ENCODE results near the gene BSND.
"Not testable (repeated sequence)": the region's sequence is repeated elsewhere in the genome, so short reads cannot be mapped to it uniquely, and the experiment has no call there.

BSND gene

GRCh38 chr1:54998677-54999076 is at the start of gene BSND:
Gene BSND, plus strand, starts transcription at chr1:54998933. Its CDS starts 254 bp downstream, at chr1:54999187.
- no peak for DNase-seq

GRCh38 chr1:54949053-54949452 is 49.7 kb upstream of the BSND start:
- no peak for DNase-seq

GRCh38 chr1:54950006-54950368 is 48.7 kb upstream of the BSND start:
- DNase-seq: no peak

- DNase-seq: no peak
These were observed 48.2 kb upstream of the BSND start for GRCh38 chr1:54950369-54951163.

GRCh38 chr1:54951810-54952226 is 46.9 kb upstream of the BSND start:
- no peak for DNase-seq

GRCh38 chr1:54952950-54953718 is 45.6 kb upstream of the BSND start:
- DNase-seq: no peak

- no peak for DNase-seq
These were observed 44.9 kb upstream of the BSND start for GRCh38 chr1:54953846-54954245.

GRCh38 chr1:54955359-54955758 is 43.4 kb upstream of the BSND start:
- no peak for DNase-seq

- DNase-seq: no peak
These were observed 42.0 kb upstream of the BSND start for GRCh38 chr1:54956726-54957125.

GRCh38 chr1:54959241-54959640 is 39.5 kb upstream of the BSND start:
- DNase-seq: no peak

- DNase-seq: no peak
These were observed 35.9 kb upstream of the BSND start for GRCh38 chr1:54962612-54963395.

- not testable (repeated sequence) for DNase-seq
These were observed 34.9 kb upstream of the BSND start for GRCh38 chr1:54963829-54964228.

- DNase-seq: peak; percentile 67
These were observed 33.0 kb upstream of the BSND start for GRCh38 chr1:54965624-54966340.

- no peak for DNase-seq
These were observed 31.4 kb upstream of the BSND start for GRCh38 chr1:54967372-54967771.

GRCh38 chr1:54968551-54968950 is 30.2 kb upstream of the BSND start:
- DNase-seq: no peak

- no peak for DNase-seq
These were observed 28.9 kb upstream of the BSND start for GRCh38 chr1:54969879-54970278.

GRCh38 chr1:54970901-54971300 is 27.8 kb upstream of the BSND start:
- DNase-seq: no peak

- no peak for DNase-seq
These were observed 27.4 kb upstream of the BSND start for GRCh38 chr1:54971317-54971791.

GRCh38 chr1:54972436-54972835 is 26.3 kb upstream of the BSND start:
- DNase-seq: no peak

GRCh38 chr1:54973205-54973921 is 25.4 kb upstream of the BSND start:
- DNase-seq: no peak

GRCh38 chr1:54975356-54976108 is 23.2 kb upstream of the BSND start:
- no peak for DNase-seq

Measured in SIG-M5 (cell line).